T-helper 2 cell treated with Interferon-gamma antibody and Interleukin-4, amounts not matched to agents 5 μg/mL and 100 μg/mL, for 36 hours (primary cell): ENCODE measurements around the gene CCDC7.
"Not testable (repeated sequence)": the region's sequence is repeated elsewhere in the genome, so short reads cannot be mapped to it uniquely, and the experiment has no call there.

Experiments used
- DNase-seq: peaks from one replicate; pipeline ENCODE4 v3.0.0; 2021; ENCODE audit warnings: low spot score
- H3K27ac Mint-ChIP-seq: one replicate; pipeline ENCODE4 v1.8.0; 2021; ENCODE audit warnings: mild to moderate bottlenecking, mixed read lengths
- H3K27me3 Mint-ChIP-seq: one replicate; pipeline ENCODE4 v1.8.0; 2021; ENCODE audit warnings: low read depth, mixed read lengths
- H3K36me3 Mint-ChIP-seq: one replicate; pipeline ENCODE4 v1.8.0; 2021; ENCODE audit warnings: low read depth, mixed read lengths
- H3K4me1 Mint-ChIP-seq: one replicate; pipeline ENCODE4 v1.8.0; 2021; ENCODE audit warnings: low read depth, mixed read lengths
- H3K4me3 Mint-ChIP-seq: one replicate; pipeline ENCODE4 v1.8.0; 2022; ENCODE audit warnings: mild to moderate bottlenecking, moderate library complexity, mixed read lengths
- H3K9me3 Mint-ChIP-seq: one replicate; pipeline ENCODE4 v1.8.0; 2021; ENCODE audit warnings: mixed read lengths

The CCDC7 gene

DNA sequence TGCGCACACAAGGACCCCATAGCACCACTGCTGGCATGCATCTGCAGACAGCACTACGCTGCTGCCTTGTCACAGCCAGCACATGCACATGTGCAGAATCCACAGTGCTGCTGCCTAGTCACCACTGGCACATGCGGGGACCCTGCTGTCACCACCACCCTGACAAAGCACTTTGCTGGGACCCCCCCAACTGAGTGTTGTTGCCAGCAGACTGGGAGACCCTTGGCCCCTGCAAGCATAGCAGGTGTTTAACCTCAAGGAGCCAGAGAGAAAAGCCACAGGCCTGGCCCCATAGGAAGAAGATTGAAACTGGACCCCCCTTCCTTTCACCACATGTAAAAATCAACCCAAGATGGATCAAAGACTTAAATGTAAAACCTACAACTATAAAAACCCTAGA, 300.9 kb downstream of the CCDC7 start:
- Mint-ChIP-seq H3K9me3 (no peaks in the 10 kb centered on the region), H3K27ac (no peak overlapping the region), H3K27me3 (no peaks in the 10 kb centered on the region), H3K4me3 (no peak overlapping the region), H3K36me3 (peaks cover 6% of the 10 kb centered on the region), H3K4me1 (no peaks in the 10 kb centered on the region)
- no peak for DNase-seq

DNA sequence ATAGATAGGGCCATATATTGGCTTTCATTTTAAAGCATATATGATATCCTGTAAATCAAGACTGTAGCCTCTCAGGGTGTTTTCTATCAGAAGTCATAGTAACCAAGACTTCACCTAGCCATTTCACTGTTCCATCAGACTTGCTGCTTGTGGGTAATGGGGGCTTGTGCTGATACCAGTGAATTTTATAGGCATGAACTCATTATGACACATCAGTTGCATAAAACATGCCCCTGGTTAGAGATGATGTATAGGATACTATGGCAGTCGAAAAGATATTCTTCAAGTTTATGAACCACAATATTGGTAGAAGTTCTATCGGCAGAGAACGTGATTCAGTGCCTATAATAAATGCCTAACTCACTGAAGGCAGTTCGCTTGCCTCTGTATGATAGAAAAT, 305.6 kb downstream of the CCDC7 start:
- Mint-ChIP-seq H3K4me3 (no peak overlapping the region), H3K36me3 (peaks cover 3% of the 10 kb centered on the region), H3K27ac (no peak overlapping the region), H3K9me3 (peaks cover 10% of the 10 kb centered on the region), H3K4me1 (no peaks in the 10 kb centered on the region), H3K27me3 (no peaks in the 10 kb centered on the region)
- DNase-seq, result no peak

DNA sequence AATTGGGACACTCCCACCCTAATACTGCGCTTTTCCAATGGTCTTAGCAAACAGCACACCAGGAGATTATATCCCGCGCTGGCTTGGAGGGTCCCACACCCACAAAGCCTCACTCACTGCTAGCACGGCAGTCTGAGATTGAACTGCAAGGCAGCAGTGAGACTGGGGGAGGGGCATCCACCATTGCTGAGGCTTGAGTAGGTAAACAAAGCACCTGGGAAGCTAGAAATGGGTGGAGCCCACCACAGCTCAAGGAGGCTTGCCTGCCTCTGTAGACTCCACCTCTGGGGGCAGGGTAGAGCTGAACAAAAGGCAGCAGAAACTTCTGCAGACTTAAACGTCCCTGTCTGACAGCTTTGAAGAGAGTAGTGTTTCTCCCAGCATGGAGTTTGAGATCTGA, 309.0 kb downstream of the CCDC7 start:
- H3K9me3 Mint-ChIP-seq, result peaks cover 20% of the 10 kb centered on the region
- H3K4me3 Mint-ChIP-seq, H3K27me3 Mint-ChIP-seq, DNase-seq, H3K4me1 Mint-ChIP-seq, H3K36me3 Mint-ChIP-seq, H3K27ac Mint-ChIP-seq: not testable (repeated sequence)

DNA sequence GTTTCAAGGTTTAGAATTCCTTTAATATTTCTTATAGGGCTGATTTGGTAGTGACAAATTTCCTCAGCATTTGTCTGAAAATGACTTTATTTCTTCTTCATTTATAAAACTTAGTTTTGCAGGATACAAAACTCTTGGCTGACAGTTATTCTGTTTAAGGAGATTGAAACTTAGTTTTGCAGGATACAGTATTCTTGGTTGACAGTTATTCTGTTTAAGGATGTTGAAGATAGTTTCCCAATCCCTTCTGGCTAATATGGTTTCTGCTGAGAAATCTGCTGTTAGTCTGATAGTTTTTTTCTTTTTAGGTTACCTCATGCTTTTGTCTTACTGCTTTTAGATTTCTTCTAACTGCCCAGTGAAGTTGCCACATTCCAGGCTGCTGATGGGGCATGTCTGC, 325.3 kb downstream of the CCDC7 start:
- H3K27me3 Mint-ChIP-seq, result no peaks in the 10 kb centered on the region
- no peak for DNase-seq
- no peaks in the 10 kb centered on the region for H3K4me1 Mint-ChIP-seq
- no peaks in the 10 kb centered on the region for H3K36me3 Mint-ChIP-seq
- no peak overlapping the region for H3K4me3 Mint-ChIP-seq
- peaks cover 17% of the 10 kb centered on the region for H3K9me3 Mint-ChIP-seq
- H3K27ac Mint-ChIP-seq, result no peak overlapping the region

DNA sequence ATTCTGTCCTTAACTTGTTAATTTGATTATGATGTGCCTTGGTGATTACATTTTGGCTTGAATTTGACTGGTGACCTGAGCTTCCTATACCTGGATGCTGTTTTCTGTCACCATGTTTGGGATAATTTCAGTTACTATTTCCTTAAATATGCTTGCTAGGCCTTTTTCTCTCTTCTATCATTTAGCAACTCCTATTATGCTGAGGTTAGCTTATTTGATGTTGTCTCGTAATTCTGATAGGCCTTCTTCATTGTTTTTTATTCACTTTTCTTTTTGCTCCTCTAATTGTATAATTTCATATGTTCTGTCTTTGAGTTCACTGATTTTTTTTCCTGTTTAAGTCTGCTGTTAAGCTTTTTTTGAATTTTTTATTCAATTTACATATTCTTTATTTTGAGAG, 327.2 kb downstream of the CCDC7 start:
- no peak overlapping the region for H3K4me3 Mint-ChIP-seq
- DNase-seq, result no peak
- H3K27me3 Mint-ChIP-seq, result no peaks in the 10 kb centered on the region
- H3K9me3 Mint-ChIP-seq, result peaks cover 17% of the 10 kb centered on the region
- no peaks in the 10 kb centered on the region for H3K36me3 Mint-ChIP-seq
- no peak overlapping the region for H3K27ac Mint-ChIP-seq
- H3K4me1 Mint-ChIP-seq, result no peaks in the 10 kb centered on the region

GRCh38 chr10:32786968-32787367, 341.0 kb downstream of the CCDC7 start:
- H3K4me3 Mint-ChIP-seq, result no peak overlapping the region
- H3K36me3 Mint-ChIP-seq, result no peaks in the 10 kb centered on the region
- no peak overlapping the region for H3K27ac Mint-ChIP-seq
- H3K27me3 Mint-ChIP-seq, result no peaks in the 10 kb centered on the region
- H3K4me1 Mint-ChIP-seq, result no peaks in the 10 kb centered on the region
- peaks cover 4% of the 10 kb centered on the region for H3K9me3 Mint-ChIP-seq
- no peak for DNase-seq

DNA sequence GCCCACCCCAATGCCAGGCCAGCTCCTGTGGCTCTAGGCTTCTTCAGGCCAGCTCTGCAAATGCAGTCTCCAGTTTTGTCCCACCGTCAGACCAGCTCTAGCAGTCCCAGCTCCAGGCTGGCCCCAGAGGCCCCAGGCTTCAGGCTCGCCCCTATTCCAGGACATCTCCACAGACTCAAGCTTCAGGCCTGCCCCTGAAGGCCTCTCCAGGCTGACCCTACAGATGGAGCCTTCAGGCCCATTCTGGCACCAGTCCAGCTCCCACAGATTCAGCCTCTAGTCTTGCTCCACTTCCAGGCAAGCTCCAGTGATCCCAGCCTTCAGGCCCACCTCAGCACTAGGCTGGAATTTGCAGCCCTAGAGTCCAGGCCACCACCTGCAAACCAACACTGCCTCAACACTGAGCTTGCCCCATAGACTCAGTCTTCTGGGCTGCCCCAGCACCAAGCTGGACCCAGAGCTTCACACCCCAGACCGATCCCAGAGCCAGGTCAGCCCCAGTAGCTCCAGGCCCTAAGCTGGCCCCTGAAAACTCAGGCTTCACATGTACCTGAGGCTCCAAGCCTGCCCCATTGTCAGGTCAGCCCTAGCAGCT, 341.8 kb downstream of the CCDC7 start:
- Mint-ChIP-seq H3K27ac (no peak overlapping the region), H3K4me3 (no peak overlapping the region), H3K4me1 (no peaks in the 10 kb centered on the region), H3K36me3 (no peaks in the 10 kb centered on the region), H3K9me3 (peaks cover 4% of the 10 kb centered on the region), H3K27me3 (peaks cover 3% of the 10 kb centered on the region)
- no peak for DNase-seq

GRCh38 chr10:32788359-32788758, 342.4 kb downstream of the CCDC7 start:
- Mint-ChIP-seq H3K4me3 (no peak overlapping the region), H3K36me3 (no peaks in the 10 kb centered on the region), H3K27me3 (peaks cover 5% of the 10 kb centered on the region), H3K27ac (no peak overlapping the region), H3K9me3 (peaks cover 4% of the 10 kb centered on the region), H3K4me1 (no peaks in the 10 kb centered on the region)
- DNase-seq, result no peak

DNA sequence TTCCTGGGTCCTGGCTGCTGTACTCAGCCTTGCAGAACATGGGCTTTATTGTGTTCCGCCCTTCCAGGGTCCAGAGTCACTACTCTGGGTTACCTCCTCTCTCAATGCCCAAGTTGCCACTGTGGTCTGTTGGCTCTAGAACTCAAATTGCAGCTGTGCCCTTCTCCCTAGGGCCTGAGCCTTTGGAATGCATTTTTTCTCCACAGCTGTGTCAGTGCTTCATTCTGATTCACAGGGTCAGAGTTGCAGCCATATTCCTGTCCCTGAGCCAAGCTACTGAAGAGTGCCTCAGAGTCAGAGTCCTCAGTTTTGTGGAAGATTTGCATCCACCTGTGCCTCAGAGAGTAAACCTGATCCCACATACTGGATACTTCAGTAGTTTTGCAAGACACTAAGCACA, 344.5 kb downstream of the CCDC7 start:
- DNase-seq, result no peak
- Mint-ChIP-seq H3K27ac (no peak overlapping the region), H3K9me3 (peaks cover 4% of the 10 kb centered on the region), H3K4me1 (no peaks in the 10 kb centered on the region), H3K4me3 (no peak overlapping the region), H3K36me3 (no peaks in the 10 kb centered on the region), H3K27me3 (peaks cover 5% of the 10 kb centered on the region)

DNA sequence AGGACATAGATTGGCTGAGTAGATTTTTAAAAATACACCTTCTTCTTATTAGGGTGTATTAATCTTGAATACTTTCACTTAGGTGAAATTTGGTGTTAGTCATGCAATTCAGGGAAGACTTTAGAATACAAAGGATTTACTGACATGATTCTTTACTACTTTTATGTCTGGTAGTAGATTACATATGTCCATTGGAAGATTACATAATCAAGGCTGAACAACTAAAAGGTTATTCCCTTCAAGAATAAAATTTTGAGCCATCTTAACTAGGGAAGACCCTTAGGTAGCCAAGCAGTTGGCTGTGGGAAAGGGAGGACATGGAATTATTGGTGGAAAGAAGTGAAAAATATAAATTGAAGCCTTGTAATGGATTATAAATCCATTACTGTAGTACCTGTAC, 347.1 kb downstream of the CCDC7 start:
- no peaks in the 10 kb centered on the region for H3K9me3 Mint-ChIP-seq
- H3K4me3 Mint-ChIP-seq, result no peak overlapping the region
- no peak overlapping the region for H3K27ac Mint-ChIP-seq
- DNase-seq, result no peak
- peaks cover 5% of the 10 kb centered on the region for H3K27me3 Mint-ChIP-seq
- H3K36me3 Mint-ChIP-seq, result no peaks in the 10 kb centered on the region
- H3K4me1 Mint-ChIP-seq, result no peaks in the 10 kb centered on the region

GRCh38 chr10:32795598-32796183, 349.8 kb downstream of the CCDC7 start:
- Mint-ChIP-seq H3K9me3 (no peaks in the 10 kb centered on the region), H3K36me3 (no peaks in the 10 kb centered on the region), H3K27ac (no peak overlapping the region), H3K4me1 (no peaks in the 10 kb centered on the region), H3K27me3 (peaks cover 5% of the 10 kb centered on the region), H3K4me3 (no peak overlapping the region)
- DNase-seq, result no peak

DNA sequence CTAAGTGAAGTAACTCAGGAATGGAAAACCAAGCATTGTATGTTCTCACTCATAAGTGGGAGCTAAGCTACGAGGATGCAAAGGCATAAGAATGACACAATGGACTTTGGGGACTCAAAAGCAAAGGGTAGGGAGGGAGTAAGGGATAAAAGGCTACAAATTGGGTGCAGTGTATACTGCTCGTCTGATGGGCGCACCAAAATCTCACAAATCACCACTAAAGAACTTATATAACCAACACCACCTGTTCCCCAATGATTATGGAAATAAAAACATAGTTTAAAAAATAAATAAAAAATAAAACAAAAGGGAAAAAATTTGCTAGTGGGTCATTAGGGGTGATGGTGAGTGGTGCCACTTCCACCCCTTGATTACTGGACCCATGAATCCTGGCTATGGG, 351.5 kb downstream of the CCDC7 start:
- not testable (repeated sequence) for H3K4me1 Mint-ChIP-seq, H3K36me3 Mint-ChIP-seq, H3K9me3 Mint-ChIP-seq

GRCh38 chr10:32846974-32847373, 401.0 kb downstream of the CCDC7 start:
- Mint-ChIP-seq H3K9me3 (no peaks in the 10 kb centered on the region), H3K36me3 (no peaks in the 10 kb centered on the region), H3K4me3 (no peak overlapping the region), H3K4me1 (no peaks in the 10 kb centered on the region), H3K27me3 (peaks cover 1% of the 10 kb centered on the region), H3K27ac (no peak overlapping the region)
- no peak for DNase-seq

More for the DNA sequence above, 351.5 kb downstream of the CCDC7 start:
- DNase-seq, H3K4me3 Mint-ChIP-seq, H3K27ac Mint-ChIP-seq, H3K27me3 Mint-ChIP-seq: not testable (repeated sequence)

DNA sequence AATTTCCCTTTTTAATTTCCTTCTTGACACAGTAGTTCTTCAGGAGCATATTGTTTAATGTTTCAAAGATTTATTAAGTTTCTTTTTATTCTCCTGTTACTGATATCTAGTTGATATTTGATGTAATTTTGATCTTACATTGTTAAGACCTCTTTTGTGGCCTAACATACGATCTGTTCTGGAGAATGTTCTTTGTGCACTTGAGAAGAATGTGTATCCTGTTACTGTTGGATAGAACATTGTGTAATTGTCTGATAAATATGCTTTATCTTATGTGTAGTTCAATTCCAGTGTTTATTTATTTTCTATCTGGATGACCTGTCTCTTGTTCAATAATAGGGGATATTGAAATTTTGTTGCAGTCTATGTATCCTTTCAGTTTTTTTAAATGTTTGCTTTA, 405.4 kb downstream of the CCDC7 start:
- no peaks in the 10 kb centered on the region for H3K4me1 Mint-ChIP-seq
- H3K27ac Mint-ChIP-seq, result no peak overlapping the region
- H3K36me3 Mint-ChIP-seq, result no peaks in the 10 kb centered on the region
- no peaks in the 10 kb centered on the region for H3K9me3 Mint-ChIP-seq
- no peaks in the 10 kb centered on the region for H3K27me3 Mint-ChIP-seq
- DNase-seq, result no peak
- H3K4me3 Mint-ChIP-seq, result no peak overlapping the region

DNA sequence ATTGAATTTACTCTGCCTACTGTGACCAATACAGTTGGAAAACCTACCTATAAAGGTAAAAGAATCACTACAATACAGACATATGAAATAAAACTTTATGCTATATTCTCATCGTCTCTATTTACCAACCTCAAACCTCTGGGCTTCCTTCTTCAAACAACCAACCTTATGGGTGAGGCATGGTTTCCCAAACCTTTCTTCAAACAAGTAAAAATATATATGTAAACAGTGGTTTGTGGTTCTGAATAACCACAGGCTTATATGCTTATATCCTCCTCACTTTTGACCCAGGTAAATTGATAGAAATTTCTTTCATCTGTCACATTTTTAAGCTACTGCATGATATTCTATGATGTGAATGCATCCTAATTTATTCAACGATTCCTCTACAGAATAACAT, 408.5 kb downstream of the CCDC7 start:
- no peaks in the 10 kb centered on the region for H3K4me1 Mint-ChIP-seq
- H3K36me3 Mint-ChIP-seq, result no peaks in the 10 kb centered on the region
- no peak overlapping the region for H3K27ac Mint-ChIP-seq
- no peak for DNase-seq
- no peaks in the 10 kb centered on the region for H3K27me3 Mint-ChIP-seq
- no peaks in the 10 kb centered on the region for H3K9me3 Mint-ChIP-seq
- H3K4me3 Mint-ChIP-seq, result no peak overlapping the region
